Left ventricle myocardium inferior (tissue), 1 donor: Measurements from ENCODE around the gene MMP1. TPM values are rescaled to one million over a fixed set of nuclear protein-coding genes. Genes with fewer than 3 reads are reported as not detected.
A peak's percentile ranks its signal among the peaks of the same experiment; 100 is the strongest.

Experiments used
- DNase-seq: peaks from one replicate; pipeline ENCODE4 v3.0.0-alpha.2; 2020
- H3K27ac ChIP-seq: fragments of 200-600 bp; replicated peaks from 2 replicates; pipeline ENCODE4 v1.8.0; 2021
- H3K27me3 ChIP-seq: fragments of 200-600 bp; 2 replicates; pipeline ENCODE4 v1.8.0; 2021; ENCODE audit warnings: low read depth
- H3K36me3 ChIP-seq: fragments of 200-600 bp; 2 replicates; pipeline ENCODE4 v1.8.0; 2021
- H3K4me1 ChIP-seq: fragments of 200-600 bp; 2 replicates; pipeline ENCODE4 v1.8.0; 2021
- H3K4me3 ChIP-seq: fragments of 200-600 bp; 2 replicates; pipeline ENCODE4 v1.8.0; 2021; ENCODE audit warnings: mild to moderate bottlenecking, moderate library complexity
- H3K9me3 ChIP-seq: fragments of 200-600 bp; replicated peaks from 2 replicates; pipeline ENCODE4 v1.8.0; 2021
- CTCF ChIP-seq: fragments of 200-600 bp; IDR thresholded peaks from 2 replicates; pipeline ENCODE4 v1.8.0; 2021; ENCODE audit warnings: antibody characterized with exemption, mild to moderate bottlenecking, borderline replicate concordance
- intact Hi-C: fragments of 100-400 bp; cut with micrococcal nuclease; formaldehyde crosslinking; loops from one replicate; pipeline ENCODE4 v1.11.0; 2022
- total RNA-seq: library from RNA; stranded (reverse); fragmentation: NEBNext Ultra II Directional; extraction: Animal tissue kit (Norgen Biotek cat#: 25700); gene quantifications from one replicate; pipeline ENCODE4 v1.2.1, GENCODE V29; 2021
- donor health status: DM: no; HTN: yes; CAD: no; lungs with severe emphysema.

The MMP1 gene
- total RNA-seq, 1 donor from 2014 or later = not detected

GRCh38 chr11:102783720-102784119 is 14.2 kb downstream of the MMP1 start:
- TF ChIP-seq CTCF = no peak
- no peaks in the 10 kb centered on the region for H3K9me3 ChIP-seq
- intact Hi-C loops = no loop called here
- H3K27me3 ChIP-seq = no peaks in the 10 kb centered on the region
- no peak for DNase-seq
- no peak overlapping the region for H3K27ac ChIP-seq
- no peaks in the 10 kb centered on the region for H3K4me1 ChIP-seq
- H3K36me3 ChIP-seq = no peaks in the 10 kb centered on the region
- H3K4me3 ChIP-seq = no peak overlapping the region

DNA sequence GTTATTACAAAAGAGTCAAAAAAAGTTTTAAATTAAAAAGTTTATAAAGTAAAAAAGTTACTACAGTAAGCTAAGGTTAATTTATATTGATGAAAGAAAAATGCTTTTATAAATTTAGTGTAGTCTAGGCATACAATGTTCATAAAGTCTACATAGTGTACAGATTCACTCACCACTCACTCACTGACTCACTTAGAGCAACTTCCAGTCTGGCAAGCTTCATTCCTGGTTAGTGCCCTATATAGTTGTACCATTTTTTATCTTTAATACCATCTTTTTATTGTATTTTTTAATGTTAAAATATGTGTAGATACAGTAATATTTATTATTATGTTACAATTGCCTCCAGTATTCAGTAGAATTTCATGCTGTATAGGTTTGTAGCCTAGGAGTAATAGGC is 14.9 kb downstream of the MMP1 start:
- Histone ChIP-seq H3K4me1 (no peaks in the 10 kb centered on the region), H3K4me3 (no peak overlapping the region), H3K27ac (no peak overlapping the region), H3K27me3 (no peaks in the 10 kb centered on the region), H3K9me3 (no peaks in the 10 kb centered on the region), H3K36me3 (no peaks in the 10 kb centered on the region)
- DNase-seq = no peak
- TF ChIP-seq CTCF = no peak
- intact Hi-C loops = no loop called here

DNA sequence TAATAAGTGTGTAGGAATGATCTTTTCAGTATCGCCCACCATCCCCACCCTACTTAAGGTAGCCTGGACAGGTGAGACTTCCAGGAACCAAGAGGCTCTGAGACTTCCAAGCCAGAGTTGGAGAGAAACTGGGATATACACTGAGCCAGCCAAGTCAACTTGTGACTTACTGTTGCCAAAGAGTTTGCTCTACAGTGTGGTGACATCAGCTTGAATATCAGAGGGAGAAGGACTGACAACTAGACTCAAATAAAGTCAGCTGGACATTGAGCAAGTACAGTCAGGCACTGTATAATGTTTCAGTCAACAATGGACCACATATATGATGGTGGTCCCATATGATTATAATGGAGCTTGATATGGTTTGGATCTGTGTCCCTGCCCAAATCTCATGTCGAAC is 16.3 kb downstream of the MMP1 start:
- no peaks in the 10 kb centered on the region for H3K36me3 ChIP-seq
- intact Hi-C loops = no loop called here
- TF ChIP-seq CTCF = no peak

DNA sequence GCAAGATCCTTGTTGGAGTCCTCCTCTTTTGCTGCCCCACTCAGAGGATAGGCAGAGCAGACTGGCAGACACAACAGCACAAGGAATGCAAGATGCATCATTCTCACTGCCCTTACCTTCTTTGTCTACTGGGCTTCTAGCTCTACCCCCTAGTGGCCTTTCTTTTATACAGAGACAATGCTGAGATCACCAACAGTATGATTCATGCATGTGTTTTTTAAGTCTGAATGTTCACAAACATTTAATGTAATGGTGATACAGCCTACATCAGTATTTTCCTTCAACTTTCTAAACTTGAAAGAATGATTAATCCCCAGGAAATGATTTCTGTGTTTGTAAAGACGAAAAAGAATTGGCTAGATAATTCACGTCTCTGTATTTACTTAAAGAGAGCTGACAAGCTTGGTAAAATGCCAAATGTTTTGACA is 17.5 kb downstream of the MMP1 start, which contains the start of gene MMP10:
Gene MMP10 (minus strand): TSS at position 138 of the 428 bp plus-strand sequence. CDS start 37 bp downstream, at position 101.
- H3K27ac ChIP-seq = no peak within 1 kb of the TSS
- intact Hi-C loops = no loop called here
- H3K9me3 ChIP-seq = no peaks in the 10 kb centered on the region
- no peak within 1 kb of the TSS for H3K4me3 ChIP-seq
- H3K27me3 ChIP-seq = no peaks in the 10 kb centered on the region
- TF ChIP-seq CTCF = peak; percentile 28
- H3K36me3 ChIP-seq = no peaks in the 10 kb centered on the region
- no peak for DNase-seq
- no peaks in the 10 kb centered on the region for H3K4me1 ChIP-seq

More for the DNA sequence above, 16.3 kb downstream of the MMP1 start:
- Histone ChIP-seq H3K4me3 (no peak overlapping the region), H3K27me3 (no peaks in the 10 kb centered on the region), H3K9me3 (no peaks in the 10 kb centered on the region), H3K4me1 (no peaks in the 10 kb centered on the region), H3K27ac (no peak overlapping the region)
- DNase-seq = no peak

GRCh38 chr11:102776454-102776853 is 21.5 kb downstream of the MMP1 start:
- Histone ChIP-seq H3K4me1 (no peaks in the 10 kb centered on the region), H3K27me3 (no peaks in the 10 kb centered on the region), H3K36me3 (no peaks in the 10 kb centered on the region), H3K9me3 (no peaks in the 10 kb centered on the region), H3K4me3 (no peak overlapping the region), H3K27ac (no peak overlapping the region)
- intact Hi-C loops = no loop called here
- no peak for TF ChIP-seq CTCF
- no peak for DNase-seq
